CD14-positive monocyte (primary cell): ENCODE results near the gene BAD. TPM values are rescaled to one million over a fixed set of nuclear protein-coding genes. Genes with fewer than 3 reads are reported as not detected.
A peak's percentile ranks its signal among the peaks of the same experiment; 100 is the strongest.

Experiments used
- DNase-seq, 3 donors: peaks; one replicate each; pipeline ENCODE4 v3.0.0-alpha.2; 2011 to 2022
- H2AFZ ChIP-seq: 2 replicates; pipeline ENCODE4 v1.6.0; 2012; ENCODE audit warnings: mild to moderate bottlenecking, low read depth, low read length, inconsistent platforms; ENCODE audit not compliant: insufficient read depth, poor library complexity, severe bottlenecking
- H3K27ac ChIP-seq, 2 donors: 1 replicate in 1 of 2; 2 replicates in 1 of 2; pipeline ENCODE4 v1.5.1; 2012 to 2013; ENCODE audit warnings: low read length in 2 of 2, control low read depth in 1 of 2, inconsistent platforms in 1 of 2, low read depth in 1 of 2, mild to moderate bottlenecking in 1 of 2
- H3K27me3 ChIP-seq, 2 donors: one replicate each; pipeline versions ENCODE4 v1.6.0 to v1.6.1; 2011 to 2013; ENCODE audit warnings: low read length in 2 of 2; ENCODE audit not compliant: control insufficient read depth in 2 of 2, insufficient read depth in 2 of 2
- H3K36me3 ChIP-seq, 2 donors: replicated peaks in 1 of 2; 1 replicate in 1 of 2; 2 replicates in 1 of 2; pipeline versions ENCODE4 v1.5.1 to v1.6.1; 2012 to 2013; ENCODE audit warnings: low read length in 2 of 2, control low read depth in 1 of 2, inconsistent platforms in 1 of 2, mild to moderate bottlenecking in 1 of 2; ENCODE audit not compliant: insufficient read depth in 2 of 2, control insufficient read depth in 1 of 2
- H3K4me1 ChIP-seq, 2 donors: 1 replicate in 1 of 2; 2 replicates in 1 of 2; pipeline versions ENCODE4 v1.5.1 to v1.6.1; 2012 to 2013; ENCODE audit warnings: low read length in 2 of 2, control low read depth in 1 of 2, inconsistent platforms in 1 of 2, mild to moderate bottlenecking in 1 of 2, moderate library complexity in 1 of 2; ENCODE audit not compliant: insufficient read depth in 2 of 2, control insufficient read depth in 1 of 2
- H3K4me2 ChIP-seq: replicated peaks from 2 replicates; pipeline ENCODE3; 2012; ENCODE audit warnings: low read length, moderate library complexity, mild to moderate bottlenecking; ENCODE audit not compliant: poor library complexity, severe bottlenecking; ENCODE audit errors: extremely low read depth
- H3K4me3 ChIP-seq, 3 experiments: fragments of 200-600 bp in 1 of 3; sonication (generic) in 1 of 3; replicated peaks in 1 of 3; 1 replicate in 2 of 3; 2 replicates in 1 of 3; pipeline ENCODE4 v1.5.1; 2011 to 2013; ENCODE audit warnings: low read length in 3 of 3, mild to moderate bottlenecking in 3 of 3, control low read depth in 2 of 3, low read depth in 2 of 3, inconsistent platforms in 1 of 3, moderate library complexity in 1 of 3
- H3K79me2 ChIP-seq: 2 replicates; pipeline ENCODE4 v1.6.0; 2012; ENCODE audit warnings: mild to moderate bottlenecking, control low read depth, inconsistent platforms, low read length, moderate library complexity; ENCODE audit not compliant: insufficient read depth
- H3K9ac ChIP-seq: 2 replicates; pipeline ENCODE4 v1.6.0; 2017; ENCODE audit warnings: low read length, mild to moderate bottlenecking; ENCODE audit not compliant: insufficient read depth, poor library complexity, severe bottlenecking
- H3K9me3 ChIP-seq, 2 donors: replicated peaks in 1 of 2; 1 replicate in 1 of 2; 2 replicates in 1 of 2; pipeline versions ENCODE4 v1.5.1 to v1.6.1; 2012 to 2013; ENCODE audit warnings: low read length in 2 of 2, control low read depth in 1 of 2; ENCODE audit not compliant: control insufficient read depth in 1 of 2, insufficient read depth in 1 of 2
- H4K20me1 ChIP-seq: 2 replicates; pipeline ENCODE4 v1.6.0; 2012; ENCODE audit warnings: mild to moderate bottlenecking, low read length, control low read depth, moderate library complexity; ENCODE audit not compliant: insufficient read depth
- H3K27ac Mint-ChIP-seq, 7 donors: one replicate each; pipeline ENCODE4 v1.8.0; 2020; ENCODE audit warnings: mild to moderate bottlenecking in 7 of 7, mixed read lengths in 7 of 7, moderate library complexity in 6 of 7, inconsistent platforms in 2 of 7
- H3K27me3 Mint-ChIP-seq, 3 donors: one replicate each; pipeline ENCODE4 v1.8.0; 2021 to 2022; ENCODE audit warnings: low read depth in 3 of 3, mild to moderate bottlenecking in 3 of 3, mixed read lengths in 3 of 3, moderate library complexity in 3 of 3, inconsistent platforms in 1 of 3
- H3K36me3 Mint-ChIP-seq, 2 donors: one replicate each; pipeline ENCODE4 v1.8.0; 2020; ENCODE audit warnings: mixed read lengths in 2 of 2, inconsistent platforms in 1 of 2, mild to moderate bottlenecking in 1 of 2
- H3K4me1 Mint-ChIP-seq: one replicate; pipeline ENCODE4 v1.8.0; 2020; ENCODE audit warnings: mild to moderate bottlenecking, mixed read lengths
- H3K4me3 Mint-ChIP-seq, 2 donors: one replicate each; pipeline ENCODE4 v1.8.0; 2020; ENCODE audit warnings: mild to moderate bottlenecking in 2 of 2, mixed read lengths in 2 of 2, moderate library complexity in 1 of 2
- H3K9me3 Mint-ChIP-seq, 7 donors: one replicate each; pipeline ENCODE4 v1.8.0; 2020 to 2022; ENCODE audit warnings: mixed read lengths in 7 of 7, mild to moderate bottlenecking in 6 of 7, moderate library complexity in 6 of 7, inconsistent platforms in 2 of 7
- CTCF ChIP-seq: fragments of 200-600 bp; IDR thresholded peaks from one replicate; pipeline ENCODE4 v1.8.0; 2022; ENCODE audit warnings: antibody characterized with exemption, mild to moderate bottlenecking
- WGBS: methylation state at CpG from one replicate; pipeline ENCODE4 v1.1.5; 2013; ENCODE audit warnings: missing lambda C conversion rate; ENCODE audit not compliant: insufficient coverage; 5-methylcytosine and 5-hydroxymethylcytosine counted together
- intact Hi-C, 2 donors: fragments of 100-400 bp; cut with micrococcal nuclease; formaldehyde crosslinking; loops; one replicate each; pipeline versions ENCODE4 v1.15.0 to v1.15.1; 2023
- polyA plus RNA-seq, 3 donors: library from polyadenylated mRNA; depleted of rRNA in 1 of 3; unstranded in 2 of 3; stranded (reverse) in 1 of 3; fragments of 300-500 nt in 2 of 3; fragments of >200 nt in 1 of 3; fragmentation: Illumina TruSeq in 2 of 3; gene quantifications; 1 replicate in 2 of 3; 2 replicates in 1 of 3; pipeline ENCODE4 v1.2.3, GENCODE V29; 2012 to 2021

BAD gene
- polyA plus RNA-seq, 3 donors, result 21.1 to 63.2 (median 48.7) TPM

- TF ChIP-seq CTCF, result no peak
- intact Hi-C loops, result loop anchor here in 1 of 2 donors (2.0 to 5.0 kb wide), 2 partner anchors 38 to 51 kb away; partner anchors contain the start of genes CATSPERZ and GPR137
- no peaks in the 10 kb centered on the region for H3K9me3 Mint-ChIP-seq
- peaks cover 2 to 7% of the 10 kb centered on the region in 2 donors for H3K36me3 ChIP-seq
- peaks cover 3 to 8% of the 10 kb centered on the region in 2 donors for H3K36me3 Mint-ChIP-seq
- WGBS, result 82% methylated on average over 3 of the region's 8 CpGs
- H2AFZ ChIP-seq, result no peak overlapping the region
- H3K27ac ChIP-seq, result no peak overlapping the region
- peaks cover 3 to 10% (median 7%) of the 10 kb centered on the region in 3 donors for H3K27me3 Mint-ChIP-seq
- no peak overlapping the region for H3K27ac Mint-ChIP-seq
- H4K20me1 ChIP-seq, result peaks cover 28% of the 10 kb centered on the region
- peak overlapping the region in 1 of 2 donors; percentile 15 for H3K4me3 Mint-ChIP-seq
- peaks cover 33% of the 10 kb centered on the region for H3K79me2 ChIP-seq
- H3K4me1 ChIP-seq, result peaks cover 52 to 69% of the 10 kb centered on the region in 2 donors
- H3K4me2 ChIP-seq, result no peak overlapping the region
- H3K9ac ChIP-seq, result no peak overlapping the region
- DNase-seq, result no peak
- no peak overlapping the region for H3K4me3 ChIP-seq
- H3K4me1 Mint-ChIP-seq, result peaks cover 52% of the 10 kb centered on the region
- H3K9me3 ChIP-seq, result no peaks in the 10 kb centered on the region
- no peaks in the 10 kb centered on the region for H3K27me3 ChIP-seq
These were observed 34.7 kb downstream of the BAD start for GRCh38 chr11:64249563-64250414.

- no peak overlapping the region for H3K4me3 Mint-ChIP-seq
- Histone ChIP-seq H3K27ac (no peak overlapping the region), H3K36me3 (peaks cover 1 to 3% of the 10 kb centered on the region in 2 donors), H3K9ac (no peak overlapping the region), H3K79me2 (peaks cover 33% of the 10 kb centered on the region), H3K4me2 (no peak overlapping the region), H4K20me1 (peaks cover 20% of the 10 kb centered on the region), H3K27me3 (no peaks in the 10 kb centered on the region), H3K4me3 (no peak overlapping the region), H2AFZ (no peak overlapping the region), H3K9me3 (no peaks in the 10 kb centered on the region), H3K4me1 (peaks cover 53 to 76% of the 10 kb centered on the region in 2 donors)
- peaks cover 2 to 7% of the 10 kb centered on the region in 2 donors for H3K36me3 Mint-ChIP-seq
- H3K4me1 Mint-ChIP-seq, result peaks cover 51% of the 10 kb centered on the region
- intact Hi-C loops, result no loop called here
- peaks cover 3 to 10% (median 7%) of the 10 kb centered on the region in 3 donors for H3K27me3 Mint-ChIP-seq
- no peaks in the 10 kb centered on the region for H3K9me3 Mint-ChIP-seq
- peak overlapping the region in 1 of 7 donors; percentile 41 for H3K27ac Mint-ChIP-seq
- TF ChIP-seq CTCF, result no peak
- no peak for DNase-seq
- 74% methylated on average over 4 of the region's 4 CpGs for WGBS
These were observed 35.4 kb downstream of the BAD start for GRCh38 chr11:64249038-64249437.
